Measurements from ENCODE around the gene FAH.

Gene FAH

DNA sequence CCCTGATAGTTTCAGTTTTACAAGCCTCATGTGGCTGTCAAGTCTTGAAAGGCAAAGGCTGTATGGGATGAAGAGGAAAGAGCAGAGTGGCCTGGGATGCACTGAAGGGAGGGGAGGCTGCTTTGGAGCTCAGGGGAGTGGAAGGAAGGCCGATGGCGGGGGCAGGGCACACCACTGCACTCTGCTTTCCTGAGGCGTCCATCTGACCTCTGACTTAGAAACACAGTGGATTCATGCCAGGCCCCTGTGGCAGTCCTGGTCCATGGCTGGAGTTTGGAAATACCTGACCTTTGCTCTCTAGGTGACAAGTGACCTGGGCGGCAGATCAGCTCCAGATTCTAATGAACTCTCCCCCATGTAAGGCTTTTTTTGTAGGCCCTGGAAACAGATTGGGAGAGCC lies 19.0 kb downstream of the FAH start:
- no peak for TF ChIP-seq CTCF (IDR thresholded peaks at IDR 0.05)
- Histone ChIP-seq H3K27me3 (no peaks in the 10 kb centered on the region), H3K4me3 (no peak overlapping the region), H3K9me3 (no peaks in the 10 kb centered on the region), H3K27ac (peak overlapping the region; percentile 92), H3K4me1 (peaks cover 0 to 37% (median 32%) of the 10 kb centered on the region in 4 donors), H3K36me3 (peaks cover 0 to 40% (median 11%) of the 10 kb centered on the region in 3 donors)
- intact Hi-C loops (cut with DNase I; ENCODE audit: low total_unique reads), result loop anchor here (10.0 kb wide), 1 partner anchor 247 kb away; no protein-coding TSS in a partner anchor
- no peak for DNase-seq

GRCh38 chr15:80172401-80172800 lies 19.6 kb downstream of the FAH start:
- Histone ChIP-seq H3K36me3 (peaks cover 0 to 39% (median 11%) of the 10 kb centered on the region in 3 donors), H3K27me3 (no peaks in the 10 kb centered on the region), H3K4me1 (peaks cover 0 to 37% (median 32%) of the 10 kb centered on the region in 4 donors), H3K27ac (peak overlapping the region; percentile 92), H3K9me3 (no peaks in the 10 kb centered on the region), H3K4me3 (no peak overlapping the region)
- DNase-seq, result no peak
- no peak for TF ChIP-seq CTCF (IDR thresholded peaks at IDR 0.05)
- intact Hi-C loops (cut with DNase I; ENCODE audit: low total_unique reads), result loop anchor here (10.0 kb wide), 1 partner anchor 248 kb away; no protein-coding TSS in a partner anchor

- intact Hi-C loops (cut with DNase I; ENCODE audit: low total_unique reads), result loop anchor here (10.0 kb wide), 1 partner anchor 248 kb away; no protein-coding TSS in a partner anchor
- H3K27me3 ChIP-seq, result no peaks in the 10 kb centered on the region
- DNase-seq, result peak; percentile 76 to 88
- H3K27ac ChIP-seq, result peak overlapping the region; percentile 92
- no peaks in the 10 kb centered on the region for H3K9me3 ChIP-seq
- H3K4me3 ChIP-seq, result no peak overlapping the region
- H3K4me1 ChIP-seq, result peaks cover 0 to 39% (median 32%) of the 10 kb centered on the region in 4 donors
- peak; percentile 64 to 69 for TF ChIP-seq CTCF (IDR thresholded peaks at IDR 0.05)
- peaks cover 0 to 39% (median 9%) of the 10 kb centered on the region in 3 donors for H3K36me3 ChIP-seq
Observed at GRCh38 chr15:80173022-80173759, 20.4 kb downstream of the FAH start.

DNA sequence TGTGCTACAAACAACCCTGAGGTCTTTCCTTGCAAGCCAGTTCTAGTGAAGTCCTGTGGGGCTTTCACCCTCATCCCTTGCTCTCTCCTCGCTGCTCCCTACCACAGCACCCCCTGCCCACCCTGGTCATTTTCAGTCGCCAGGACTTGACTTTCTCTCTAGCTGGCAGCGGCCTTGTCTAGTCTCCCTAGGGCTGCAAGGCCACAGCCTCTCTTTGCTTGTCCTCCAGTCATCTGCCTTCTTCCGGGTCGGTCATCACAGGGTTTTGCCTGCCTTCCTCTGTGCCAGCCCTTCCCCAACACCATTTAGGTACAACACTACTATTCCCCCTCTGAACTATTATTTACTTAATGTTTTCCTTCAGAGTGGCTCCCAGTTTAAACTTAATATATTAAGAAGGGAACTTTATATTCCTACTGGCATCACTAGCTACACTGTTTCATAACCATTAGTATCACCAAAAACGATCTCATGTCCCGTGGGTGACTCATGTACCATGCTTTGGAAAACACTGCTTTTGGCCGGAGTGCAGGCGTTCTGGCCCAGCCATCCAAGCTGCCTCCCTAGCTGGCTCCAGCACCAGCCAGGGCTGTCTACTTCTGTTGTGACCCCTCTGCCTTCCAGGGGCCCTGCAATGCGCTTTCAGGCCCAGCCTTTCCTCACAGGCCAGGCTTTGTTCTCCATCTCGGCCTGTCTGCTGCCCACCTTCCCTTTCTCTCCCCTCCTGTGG lies 21.4 kb downstream of the FAH start:
- H3K9me3 ChIP-seq, result no peaks in the 10 kb centered on the region
- no peak for TF ChIP-seq CTCF (IDR thresholded peaks at IDR 0.05)
- H3K4me1 ChIP-seq, result peaks cover 0 to 49% (median 32%) of the 10 kb centered on the region in 4 donors
- no peaks in the 10 kb centered on the region for H3K27me3 ChIP-seq
- no peak overlapping the region for H3K4me3 ChIP-seq
- peak; percentile 83 to 96 for DNase-seq
- intact Hi-C loops (cut with DNase I; ENCODE audit: low total_unique reads), result loop anchor here (10.0 kb wide), 1 partner anchor 249 kb away; no protein-coding TSS in a partner anchor
- H3K36me3 ChIP-seq, result peaks cover 0 to 34% (median 5%) of the 10 kb centered on the region in 3 donors
- peak overlapping the region; percentile 92 for H3K27ac ChIP-seq

DNA sequence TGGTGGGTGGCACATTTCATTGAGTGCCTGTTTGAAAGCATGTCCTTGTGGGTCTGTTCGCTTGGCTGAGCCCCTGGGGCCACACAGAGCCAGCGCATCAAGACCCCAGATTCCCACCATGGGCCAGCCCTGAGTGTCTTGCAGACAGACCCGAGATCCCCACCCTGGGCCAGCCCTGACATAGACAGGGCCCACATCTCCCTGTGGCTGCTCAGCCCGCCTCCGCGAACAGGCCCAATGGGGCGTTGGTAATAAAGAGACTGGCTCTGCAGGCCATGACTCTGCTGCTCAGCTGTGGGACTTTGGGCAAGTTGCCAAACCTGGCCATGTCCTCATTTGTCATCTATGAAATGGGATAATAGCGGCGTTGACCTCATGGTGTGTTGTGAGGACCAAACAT lies 22.6 kb downstream of the FAH start:
- no peaks in the 10 kb centered on the region for H3K9me3 ChIP-seq
- no peaks in the 10 kb centered on the region for H3K27me3 ChIP-seq
- intact Hi-C loops (cut with DNase I; ENCODE audit: low total_unique reads), result loop anchor here (10.0 kb wide), 1 partner anchor 251 kb away; no protein-coding TSS in a partner anchor
- H3K36me3 ChIP-seq, result peaks cover 0 to 36% (median 0%) of the 10 kb centered on the region in 3 donors
- H3K4me3 ChIP-seq, result no peak overlapping the region
- H3K27ac ChIP-seq, result peak overlapping the region; percentile 92
- no peak for DNase-seq
- no peak for TF ChIP-seq CTCF (IDR thresholded peaks at IDR 0.05)
- H3K4me1 ChIP-seq, result peaks cover 0 to 60% (median 36%) of the 10 kb centered on the region in 4 donors

All from tibial artery (tissue), 4 donors.